GM12891 (cell line): ENCODE measurements around the gene C5orf47.

Experiments
- DNase-seq: peaks from one replicate; pipeline ENCODE4 v3.0.0; 2011; ENCODE audit warnings: low spot score; ENCODE audit not compliant: insufficient read length
- FAIRE-seq: peaks from 2 replicates; lab custom pipeline; 2011; peaks lifted over from hg19 to GRCh38; lab: Jason Lieb, UNC
- PAX5 ChIP-seq: IDR thresholded peaks from 2 replicates; pipeline ENCODE4 v1.6.1; 2011; ENCODE audit warnings: low read length, moderate library complexity, mild to moderate bottlenecking; ENCODE audit not compliant: insufficient read depth, severe bottlenecking
- POLR2A ChIP-seq: IDR thresholded peaks from 2 replicates; pipeline ENCODE4 v1.6.1; 2011; ENCODE audit warnings: low read depth, low read length, control low read depth
- POLR2AphosphoS5 ChIP-seq: IDR thresholded peaks from 2 replicates; pipeline ENCODE4 v1.6.1; 2011; ENCODE audit warnings: low read depth, low read length, control low read depth
- POU2F2 ChIP-seq: IDR thresholded peaks from 2 replicates; pipeline ENCODE4 v1.6.1; 2011; ENCODE audit warnings: low read depth, mild to moderate bottlenecking, control low read depth, low read length, moderate library complexity
- SPI1 ChIP-seq: IDR thresholded peaks from 2 replicates; pipeline ENCODE4 v1.6.1; 2011; ENCODE audit warnings: low read depth, low read length, control low read depth
- TAF1 ChIP-seq: IDR thresholded peaks from 2 replicates; pipeline ENCODE4 v1.6.1; 2011; ENCODE audit warnings: low read depth, low read length, control low read depth

Gene C5orf47

DNA sequence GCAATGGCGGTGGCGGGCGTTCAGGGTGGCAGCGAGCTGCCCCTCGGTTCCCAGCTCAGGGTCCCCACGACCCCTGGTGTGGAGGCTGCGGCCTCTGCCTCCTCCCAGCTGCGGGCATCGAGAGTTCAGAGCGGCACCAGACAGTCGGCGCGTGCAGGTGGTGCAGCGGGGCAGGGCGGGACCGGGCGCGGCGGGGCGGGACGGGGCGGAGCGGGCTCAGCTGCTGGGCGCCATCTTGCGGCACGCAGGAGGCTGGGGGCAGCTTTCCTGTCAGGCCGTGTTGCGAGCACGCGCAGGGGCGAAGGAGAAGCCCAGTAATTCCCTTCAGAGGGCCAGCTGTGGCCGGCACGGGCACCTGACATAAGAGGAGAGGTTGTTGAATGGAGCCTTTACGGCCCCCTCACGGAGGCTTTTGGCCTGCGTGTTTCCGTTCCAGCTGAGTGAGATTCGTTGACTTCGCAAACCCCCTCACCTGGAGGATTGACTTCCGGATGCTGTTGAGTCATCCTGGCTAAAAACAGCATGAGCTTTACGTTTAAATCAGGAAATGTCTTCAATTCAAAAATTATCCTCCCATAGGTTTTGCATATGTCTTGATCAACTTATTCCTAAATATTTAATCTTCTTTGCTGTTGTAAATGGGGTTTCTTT, 587 bp downstream of the C5orf47 start:
- TF ChIP-seq PAX5 = no peak
- TF ChIP-seq SPI1 = no peak
- no peak for TF ChIP-seq TAF1
- TF ChIP-seq POU2F2 = no peak
- TF ChIP-seq POLR2AphosphoS5 = no peak
- TF ChIP-seq POLR2A = no peak

DNA sequence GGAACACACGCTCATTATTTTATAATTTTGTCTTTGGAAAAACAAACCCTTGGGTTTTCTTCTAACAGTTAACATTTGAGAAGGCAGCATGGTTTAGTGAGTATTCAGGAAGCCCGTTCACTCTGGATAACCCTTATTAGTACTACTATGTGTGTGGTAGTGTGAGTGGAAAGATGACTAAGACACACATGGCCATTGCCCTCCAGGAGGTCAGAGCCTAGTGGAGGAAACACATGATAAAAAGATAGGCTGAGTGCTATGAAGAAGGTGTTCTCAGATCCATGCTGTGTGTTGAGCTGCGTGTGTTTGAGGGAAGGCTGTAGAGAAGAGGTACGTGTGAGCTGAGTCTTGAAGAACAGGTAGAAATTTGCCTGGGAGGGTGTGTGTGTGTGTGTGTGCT, 8.4 kb downstream of the C5orf47 start:
- TF ChIP-seq SPI1 (no peak), POLR2A (no peak), POU2F2 (no peak), POLR2AphosphoS5 (no peak), TAF1 (no peak), PAX5 (no peak)
- no peak for FAIRE-seq

More for the DNA sequence above, 587 bp downstream of the C5orf47 start:
- no peak for FAIRE-seq
- no peak for DNase-seq

DNA sequence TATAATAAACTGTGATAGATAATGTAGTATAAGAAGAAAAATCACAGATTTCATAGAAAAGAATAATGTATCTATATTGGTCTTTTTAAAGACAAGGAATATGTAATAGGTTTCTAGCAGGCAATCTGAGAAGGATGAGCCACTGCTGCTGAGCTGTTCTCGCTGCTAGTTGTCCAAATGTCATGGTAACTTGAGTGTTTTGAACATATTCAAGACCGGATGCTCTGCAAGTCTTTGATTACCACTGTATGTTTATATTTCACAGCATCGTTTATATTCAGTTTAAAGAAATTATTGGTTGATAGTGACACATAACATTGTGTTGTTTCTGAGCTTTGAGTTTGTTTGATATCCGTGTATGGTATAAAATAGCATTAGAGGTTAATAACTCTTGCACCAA, 9.6 kb downstream of the C5orf47 start:
- FAIRE-seq (no peak), DNase-seq (no peak)
- no peak for TF ChIP-seq PAX5
- TF ChIP-seq SPI1 = no peak
- TF ChIP-seq TAF1 = no peak
- TF ChIP-seq POU2F2 = no peak
- TF ChIP-seq POLR2AphosphoS5 = no peak
- no peak for TF ChIP-seq POLR2A

More for the DNA sequence above, 8.4 kb downstream of the C5orf47 start:
- DNase-seq = no peak

DNA sequence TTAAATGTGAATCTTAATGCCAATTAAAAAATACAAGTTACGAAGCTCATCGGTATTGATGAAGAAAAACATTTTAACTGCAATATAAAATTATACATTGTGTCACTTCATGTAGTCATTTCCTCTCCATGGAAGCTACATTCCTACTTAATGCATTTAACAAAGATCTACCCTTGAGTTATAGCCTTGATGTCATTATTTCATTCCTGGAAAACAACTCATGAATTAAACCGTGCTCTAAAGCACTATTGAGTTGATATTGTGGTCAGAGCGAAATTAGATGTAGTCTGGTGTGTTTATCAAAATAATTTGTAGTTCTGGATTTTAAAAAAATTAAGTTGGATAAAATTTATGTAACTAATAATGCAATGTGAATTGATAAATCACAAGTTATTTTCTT, 11.1 kb downstream of the C5orf47 start:
- TF ChIP-seq POLR2A (no peak), TAF1 (no peak), POLR2AphosphoS5 (no peak), SPI1 (no peak), POU2F2 (no peak), PAX5 (no peak)
- FAIRE-seq = no peak

DNA sequence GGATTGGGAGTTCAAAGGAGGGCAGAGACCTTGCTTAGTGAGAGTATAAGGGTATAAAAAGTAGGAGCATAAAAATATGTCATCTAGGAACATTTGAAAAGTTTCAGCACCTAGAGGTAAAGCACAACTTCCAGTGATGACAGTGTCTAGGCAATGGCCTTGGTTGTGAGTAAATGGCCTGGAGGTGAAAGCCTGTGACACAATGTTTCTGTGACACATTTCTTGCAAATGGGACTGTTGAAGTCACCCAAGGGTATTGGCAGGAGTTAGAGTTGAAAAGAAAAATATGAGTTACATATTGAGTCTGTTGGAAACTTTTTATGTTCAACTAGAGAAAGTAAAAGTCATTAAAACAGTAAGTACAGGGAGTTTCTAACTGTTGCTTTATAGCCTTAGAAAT, 14.8 kb downstream of the C5orf47 start:
- DNase-seq = no peak
- TF ChIP-seq POLR2AphosphoS5 (no peak), POLR2A (no peak), SPI1 (no peak), TAF1 (no peak), POU2F2 (no peak), PAX5 (no peak)
- FAIRE-seq = no peak

More for the DNA sequence above, 11.1 kb downstream of the C5orf47 start:
- no peak for DNase-seq

DNA sequence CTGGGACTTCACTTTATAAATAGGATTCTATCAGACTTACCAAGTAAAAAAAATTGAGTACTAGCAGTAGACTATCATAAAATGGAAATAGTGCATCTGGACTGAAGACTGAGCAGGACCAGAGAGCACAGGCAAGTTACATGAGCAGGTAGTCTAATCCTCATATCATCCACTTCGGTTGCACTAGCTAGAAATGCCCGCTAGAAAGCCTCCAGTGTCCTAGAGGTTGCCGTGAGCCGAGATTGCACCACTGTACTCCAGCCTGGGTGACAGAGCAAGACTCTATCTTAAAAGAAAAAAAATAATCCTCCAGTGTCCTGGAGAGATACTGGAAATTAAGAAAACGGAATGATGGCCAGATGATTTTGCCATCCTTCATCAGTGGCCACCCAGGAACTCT, 20.0 kb downstream of the C5orf47 start:
- TF ChIP-seq POU2F2 = no peak
- no peak for TF ChIP-seq POLR2AphosphoS5
- TF ChIP-seq SPI1 = no peak
- TF ChIP-seq TAF1 = no peak
- no peak for TF ChIP-seq PAX5
- TF ChIP-seq POLR2A = no peak
- DNase-seq = no peak
- no peak for FAIRE-seq

DNA sequence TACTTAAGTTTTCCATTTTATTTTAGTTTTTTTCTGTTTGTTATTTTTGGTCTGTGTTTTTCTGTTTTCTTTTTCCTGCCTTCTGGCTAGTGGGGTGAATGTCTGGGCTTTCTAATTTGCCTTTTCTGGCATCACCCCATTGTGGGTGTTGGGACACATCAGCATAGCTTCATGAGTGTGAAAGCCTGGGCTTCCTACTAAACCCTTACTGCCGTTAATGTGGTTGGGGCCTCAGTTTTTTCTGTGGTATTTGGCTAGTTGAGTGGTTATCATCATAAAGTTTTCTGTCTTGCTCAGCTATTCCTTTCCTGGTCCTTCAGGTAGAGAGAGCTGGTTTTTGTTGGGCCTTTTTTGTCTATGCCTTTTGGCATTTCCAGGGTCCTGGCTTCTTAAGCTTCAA, 21.4 kb downstream of the C5orf47 start:
- no peak for TF ChIP-seq POLR2A
- no peak for TF ChIP-seq TAF1
- no peak for TF ChIP-seq POU2F2
- no peak for TF ChIP-seq PAX5
- no peak for TF ChIP-seq POLR2AphosphoS5
- TF ChIP-seq SPI1 = no peak
- FAIRE-seq (no peak), DNase-seq (no peak)

DNA sequence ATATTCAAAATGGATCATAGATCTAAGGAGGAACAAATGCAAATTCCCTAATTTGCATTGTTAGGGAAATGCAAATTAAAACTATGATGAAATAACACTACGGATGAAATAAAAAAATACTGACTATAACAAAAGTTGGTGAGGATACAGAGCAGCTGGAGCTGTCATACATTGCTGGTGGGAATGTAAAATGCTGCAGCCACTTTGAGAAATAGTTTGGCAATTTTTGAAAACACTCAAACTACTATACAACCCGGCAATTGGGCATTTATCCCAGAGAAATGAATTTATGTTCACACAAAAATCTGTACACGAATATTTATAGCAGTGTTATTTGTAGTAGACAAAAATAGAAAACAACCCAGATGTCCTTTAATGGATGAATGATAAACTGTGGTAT, 22.5 kb downstream of the C5orf47 start:
- DNase-seq (no peak), FAIRE-seq (no peak)
- no peak for TF ChIP-seq POLR2AphosphoS5
- TF ChIP-seq POU2F2 = no peak
- TF ChIP-seq SPI1 = no peak
- TF ChIP-seq PAX5 = no peak
- no peak for TF ChIP-seq POLR2A
- no peak for TF ChIP-seq TAF1

DNA sequence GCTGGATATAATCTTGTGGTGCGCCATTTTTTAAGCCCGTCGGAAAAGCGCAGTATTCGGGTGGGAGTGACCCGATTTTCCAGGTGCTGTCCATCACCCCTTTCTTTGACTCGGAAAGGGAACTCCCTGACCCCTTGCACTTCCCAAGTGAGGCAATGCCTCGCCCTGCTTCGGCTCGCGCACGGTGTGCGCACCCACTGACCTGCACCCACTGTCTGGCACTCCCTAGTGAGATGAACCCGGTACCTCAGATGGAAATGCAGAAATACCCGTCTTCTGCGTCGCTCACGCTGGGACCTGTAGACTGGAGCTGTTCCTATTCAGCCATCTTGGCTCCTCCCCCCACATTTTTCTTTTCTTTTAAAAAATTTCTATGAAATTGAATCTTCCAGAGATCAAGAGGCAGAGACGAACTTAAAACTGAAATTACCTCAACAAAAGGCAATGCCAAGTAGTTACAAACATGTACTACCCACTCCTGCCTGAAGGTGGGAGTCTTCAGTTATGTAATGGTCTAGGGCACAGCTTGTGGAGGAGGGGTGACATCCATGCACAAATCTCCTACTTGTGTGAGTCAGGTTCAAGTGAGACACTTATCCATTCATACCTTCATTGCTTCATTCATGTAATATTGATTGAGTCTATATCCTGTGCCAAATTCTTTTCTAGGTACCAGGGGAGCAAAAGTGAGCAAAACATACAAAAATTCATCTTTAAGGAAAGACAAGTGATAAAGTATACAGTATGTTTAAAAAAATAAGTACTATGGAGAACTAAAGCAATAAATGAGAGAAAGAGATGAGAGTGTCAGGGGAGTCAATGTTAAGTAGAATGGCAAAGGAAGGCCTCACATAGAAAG, 31.3 kb downstream of the C5orf47 start:
- peak; percentile 23 for DNase-seq
- FAIRE-seq = peak; percentile 60

DNA sequence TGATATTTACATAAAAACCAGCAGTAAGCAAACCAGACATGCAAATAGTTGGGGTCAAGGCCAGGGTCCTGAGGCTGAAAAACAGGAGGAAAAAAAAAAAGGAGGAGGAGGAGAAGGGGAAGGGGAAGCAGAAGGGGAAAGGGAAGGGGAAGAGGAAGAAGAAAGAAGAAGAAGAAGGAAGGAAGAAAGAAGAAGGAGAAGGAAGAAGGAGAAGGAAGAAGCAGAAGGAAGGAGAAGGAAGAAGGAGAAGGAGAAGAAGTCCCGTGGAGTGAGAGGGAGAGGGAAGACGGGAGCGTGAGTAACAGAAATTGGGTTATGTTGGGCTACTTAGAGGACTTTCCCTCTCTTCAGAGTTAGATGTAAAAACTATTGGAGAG, 31.9 kb downstream of the C5orf47 start:
- DNase-seq = no peak
- FAIRE-seq = no peak
- TF ChIP-seq PAX5 = no peak
- no peak for TF ChIP-seq TAF1
- TF ChIP-seq POLR2AphosphoS5 = no peak
- TF ChIP-seq POU2F2 = no peak
- no peak for TF ChIP-seq POLR2A
- no peak for TF ChIP-seq SPI1
